Activated CD8-positive, alpha-beta memory T cell treated with anti-CD3 and anti-CD28 coated beads for 24 hours (primary cell): ENCODE measurements around the gene MPZL3.

Experiments
- DNase-seq: peaks from one replicate; pipeline ENCODE4 v3.0.0-alpha.2; 2020

Gene MPZL3

GRCh38 chr11:118251858-118252652, at the start of gene MPZL3:
MPZL3 (minus strand) TSS chr11:118252365; CDS start chr11:118252294, 71 bp downstream.
- peak; percentile 95 for DNase-seq

GRCh38 chr11:118301600-118302195, 49.5 kb upstream of the MPZL3 start:
- DNase-seq, result no peak

- DNase-seq, result peak; percentile 65
Measured at GRCh38 chr11:118295815-118296454, 43.8 kb upstream of the MPZL3 start.

- DNase-seq, result peak; percentile 56
Measured at GRCh38 chr11:118295199-118295598, 43.0 kb upstream of the MPZL3 start.

GRCh38 chr11:118294053-118294452, 41.9 kb upstream of the MPZL3 start:
- DNase-seq, result no peak

GRCh38 chr11:118291477-118292135, 39.4 kb upstream of the MPZL3 start:
- DNase-seq, result no peak

GRCh38 chr11:118290923-118291322, 38.8 kb upstream of the MPZL3 start:
- peak; percentile 64 for DNase-seq

- DNase-seq, result no peak
Measured at GRCh38 chr11:118289401-118289800, 37.2 kb upstream of the MPZL3 start.

- DNase-seq, result no peak
Measured at GRCh38 chr11:118287006-118287405, 34.8 kb upstream of the MPZL3 start.

- DNase-seq, result no peak
Measured at GRCh38 chr11:118286545-118286944, 34.4 kb upstream of the MPZL3 start.

GRCh38 chr11:118283756-118284350, 31.7 kb upstream of the MPZL3 start:
- peak; percentile 57 for DNase-seq

GRCh38 chr11:118283037-118283636, 31.0 kb upstream of the MPZL3 start:
- DNase-seq, result no peak

GRCh38 chr11:118282606-118283005, 30.4 kb upstream of the MPZL3 start:
- peak; percentile 47 for DNase-seq

GRCh38 chr11:118281284-118281683, 29.1 kb upstream of the MPZL3 start:
- no peak for DNase-seq

- no peak for DNase-seq
Measured at GRCh38 chr11:118277312-118277711, 25.1 kb upstream of the MPZL3 start.

GRCh38 chr11:118276422-118276821, 24.3 kb upstream of the MPZL3 start:
- DNase-seq, result no peak

GRCh38 chr11:118275176-118275575, 23.0 kb upstream of the MPZL3 start:
- no peak for DNase-seq

- no peak for DNase-seq
Measured at GRCh38 chr11:118274186-118274585, 22.0 kb upstream of the MPZL3 start.

GRCh38 chr11:118272001-118272400, 19.8 kb upstream of the MPZL3 start:
- DNase-seq, result no peak

- DNase-seq, result no peak
Measured at GRCh38 chr11:118267486-118267885, 15.3 kb upstream of the MPZL3 start.

- DNase-seq, result no peak
Measured at GRCh38 chr11:118265954-118266353, 13.8 kb upstream of the MPZL3 start.
